GM12872 (cell line): Measurements from ENCODE around the gene TBX2.

Experiments
- TF ChIP-seq, protein P1 (sequence below): IDR thresholded peaks from 3 replicates; pipeline ENCODE4 v1.5.1; 2011; ENCODE audit warnings: low read depth, mild to moderate bottlenecking, low read length, moderate library complexity; ENCODE audit not compliant: insufficient read depth

The TBX2 gene

DNA sequence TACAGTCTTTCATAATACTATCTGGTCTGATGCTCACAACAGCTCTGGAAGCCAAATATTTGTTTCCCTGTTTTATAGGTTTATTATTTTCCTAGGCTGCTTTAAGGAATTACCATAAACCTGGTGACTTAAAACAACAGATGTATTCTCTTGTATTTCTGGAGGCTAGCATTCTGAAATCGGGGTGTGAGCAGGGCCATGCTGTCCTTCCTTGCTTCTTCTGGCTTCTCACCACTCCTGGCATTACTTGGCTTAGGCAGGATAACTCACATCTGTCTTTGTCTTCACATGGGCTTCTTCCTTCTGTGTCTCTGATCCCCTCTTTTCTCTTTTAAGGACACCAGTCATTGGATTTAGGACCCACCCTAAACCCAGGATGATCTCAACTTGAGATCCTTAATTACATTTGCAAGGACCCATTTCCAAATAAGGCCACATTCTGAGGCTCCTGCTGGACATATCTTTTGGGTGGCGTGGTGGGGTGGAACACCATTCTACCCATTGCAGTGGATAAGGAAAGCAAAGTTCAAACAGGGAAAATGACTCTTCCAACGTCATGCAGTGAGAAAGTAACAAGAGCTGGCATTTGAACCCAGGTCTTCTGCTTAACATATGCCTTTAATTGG, 39.2 kb upstream of the TBX2 start:
- TF ChIP-seq, protein P1, sequence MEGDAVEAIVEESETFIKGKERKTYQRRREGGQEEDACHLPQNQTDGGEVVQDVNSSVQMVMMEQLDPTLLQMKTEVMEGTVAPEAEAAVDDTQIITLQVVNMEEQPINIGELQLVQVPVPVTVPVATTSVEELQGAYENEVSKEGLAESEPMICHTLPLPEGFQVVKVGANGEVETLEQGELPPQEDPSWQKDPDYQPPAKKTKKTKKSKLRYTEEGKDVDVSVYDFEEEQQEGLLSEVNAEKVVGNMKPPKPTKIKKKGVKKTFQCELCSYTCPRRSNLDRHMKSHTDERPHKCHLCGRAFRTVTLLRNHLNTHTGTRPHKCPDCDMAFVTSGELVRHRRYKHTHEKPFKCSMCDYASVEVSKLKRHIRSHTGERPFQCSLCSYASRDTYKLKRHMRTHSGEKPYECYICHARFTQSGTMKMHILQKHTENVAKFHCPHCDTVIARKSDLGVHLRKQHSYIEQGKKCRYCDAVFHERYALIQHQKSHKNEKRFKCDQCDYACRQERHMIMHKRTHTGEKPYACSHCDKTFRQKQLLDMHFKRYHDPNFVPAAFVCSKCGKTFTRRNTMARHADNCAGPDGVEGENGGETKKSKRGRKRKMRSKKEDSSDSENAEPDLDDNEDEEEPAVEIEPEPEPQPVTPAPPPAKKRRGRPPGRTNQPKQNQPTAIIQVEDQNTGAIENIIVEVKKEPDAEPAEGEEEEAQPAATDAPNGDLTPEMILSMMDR: no peak

- TF ChIP-seq, protein P1: no peak
Observed at GRCh38 chr17:61361084-61361483, 38.6 kb upstream of the TBX2 start.

- TF ChIP-seq, protein P1: no peak
Observed at GRCh38 chr17:61362396-61362795, 37.2 kb upstream of the TBX2 start.

DNA sequence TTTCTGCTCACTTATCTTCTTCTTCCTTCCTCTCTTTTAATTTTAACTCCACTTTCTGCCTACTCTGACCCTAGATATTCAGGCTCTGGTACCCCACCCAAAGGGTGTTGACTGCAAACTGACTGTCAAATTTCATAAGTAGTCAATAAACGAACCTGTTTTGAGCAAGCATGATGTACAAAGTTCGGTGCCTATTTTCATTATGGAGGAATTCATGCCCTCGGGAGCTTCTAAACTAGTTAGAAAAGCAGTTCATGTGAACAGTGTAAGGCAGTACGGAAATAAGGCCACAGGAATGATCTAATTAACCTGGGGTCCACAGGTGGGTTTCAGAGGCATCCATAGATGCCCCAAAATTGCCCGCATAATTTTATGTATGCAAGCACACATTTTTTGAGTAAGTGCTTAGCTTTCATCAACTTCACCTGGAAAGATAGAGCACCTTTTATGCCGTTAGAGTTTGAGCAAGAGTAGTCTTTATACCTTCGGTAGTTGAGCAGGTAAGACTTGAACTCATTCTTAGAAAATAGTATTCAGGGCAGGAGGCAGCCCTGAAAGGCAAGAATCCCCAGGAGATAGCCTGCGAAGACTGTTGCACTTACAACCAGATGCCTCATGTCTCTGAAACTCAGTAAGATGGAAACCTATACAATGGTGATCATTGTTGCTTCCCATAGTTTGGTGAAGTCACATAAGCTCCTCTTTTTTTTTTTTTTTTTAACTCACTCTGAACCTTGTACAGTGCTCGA, 36.6 kb upstream of the TBX2 start:
- TF ChIP-seq, protein P1: no peak

GRCh38 chr17:61363601-61364462, 35.8 kb upstream of the TBX2 start:
- TF ChIP-seq, protein P1: no peak

DNA sequence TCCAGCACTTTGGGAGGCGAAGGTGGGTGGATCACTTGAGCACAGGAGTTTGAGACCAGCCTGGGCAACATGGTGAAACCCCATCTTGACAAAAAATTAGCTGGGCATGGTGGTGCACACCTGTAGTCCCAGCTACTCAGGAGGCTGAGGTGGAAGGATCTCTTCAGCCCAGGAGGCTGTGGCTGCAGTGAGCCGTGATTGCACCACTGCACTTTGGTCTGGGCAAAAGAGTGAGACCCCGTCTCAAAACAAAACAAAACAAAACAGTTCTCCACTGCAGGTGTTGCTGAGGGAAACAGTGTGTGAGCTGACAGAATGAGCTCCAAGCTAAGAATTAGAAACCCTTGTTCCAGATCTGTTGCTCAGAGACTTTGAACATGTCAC, 35.2 kb upstream of the TBX2 start:
- TF ChIP-seq, protein P1: no peak

DNA sequence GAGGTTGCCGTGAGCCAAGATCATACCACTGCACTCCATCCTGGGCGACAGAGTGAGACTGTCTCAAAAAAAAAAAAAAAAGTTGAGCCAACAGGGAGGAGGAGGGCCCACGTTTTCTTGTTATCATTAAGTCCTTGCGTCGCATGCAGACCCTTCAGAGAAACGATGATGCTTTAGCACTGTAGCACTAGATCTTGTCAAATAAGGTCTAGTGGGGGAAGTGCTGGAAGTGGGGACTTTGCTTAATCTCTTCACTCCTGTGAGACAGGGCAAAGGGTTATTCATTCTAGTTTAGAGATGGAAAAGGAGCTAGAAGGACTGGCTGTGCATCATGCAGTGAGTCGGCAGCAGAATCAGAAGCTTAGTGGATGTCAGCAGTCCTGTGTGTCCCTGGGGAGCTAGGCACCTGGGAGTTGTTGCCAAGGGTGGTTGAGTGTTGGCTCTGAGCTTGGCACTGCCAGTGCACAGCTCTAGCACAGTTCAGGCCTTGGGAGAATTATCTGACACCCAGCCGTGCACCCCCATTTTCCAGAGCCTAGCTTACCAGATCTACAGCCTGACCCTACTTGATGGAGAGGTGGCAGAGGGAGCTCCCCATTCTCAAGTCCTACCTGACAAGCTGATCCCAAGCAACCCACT, 33.4 kb upstream of the TBX2 start:
- TF ChIP-seq, protein P1: no peak
